ENCODE data around the gene GNAZ.
A peak's percentile ranks its signal among the peaks of the same experiment; 100 is the strongest.
"Not testable (repeated sequence)": the region's sequence is repeated elsewhere in the genome, so short reads cannot be mapped to it uniquely, and the experiment has no call there.

Gene GNAZ

GRCh38 chr22:23122992-23123803 lies 52.9 kb downstream of the GNAZ start:
- no peak for DNase-seq

DNA sequence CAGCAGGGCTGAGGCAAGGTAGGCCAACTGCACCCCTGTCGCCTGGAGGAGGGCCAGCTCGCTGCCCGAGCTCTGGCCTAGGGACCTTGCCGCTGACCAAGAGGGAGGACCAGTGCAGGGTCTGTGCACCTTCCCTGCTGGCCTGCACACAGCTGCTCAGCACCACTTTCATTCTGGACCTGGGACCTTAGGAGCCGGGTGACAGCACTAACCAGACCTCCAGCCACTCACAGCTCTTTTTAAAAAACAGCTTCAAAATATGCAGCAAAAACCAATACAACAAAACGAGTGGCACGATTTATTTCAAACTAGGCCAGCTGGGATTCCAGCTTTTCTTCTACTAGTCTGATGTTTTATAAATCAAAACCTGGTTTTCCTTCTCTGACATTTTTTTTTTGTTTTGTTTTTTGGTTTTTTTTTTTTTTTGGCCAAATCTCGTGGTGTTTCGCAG lies 53.5 kb downstream of the GNAZ start:
- no peak for DNase-seq

DNA sequence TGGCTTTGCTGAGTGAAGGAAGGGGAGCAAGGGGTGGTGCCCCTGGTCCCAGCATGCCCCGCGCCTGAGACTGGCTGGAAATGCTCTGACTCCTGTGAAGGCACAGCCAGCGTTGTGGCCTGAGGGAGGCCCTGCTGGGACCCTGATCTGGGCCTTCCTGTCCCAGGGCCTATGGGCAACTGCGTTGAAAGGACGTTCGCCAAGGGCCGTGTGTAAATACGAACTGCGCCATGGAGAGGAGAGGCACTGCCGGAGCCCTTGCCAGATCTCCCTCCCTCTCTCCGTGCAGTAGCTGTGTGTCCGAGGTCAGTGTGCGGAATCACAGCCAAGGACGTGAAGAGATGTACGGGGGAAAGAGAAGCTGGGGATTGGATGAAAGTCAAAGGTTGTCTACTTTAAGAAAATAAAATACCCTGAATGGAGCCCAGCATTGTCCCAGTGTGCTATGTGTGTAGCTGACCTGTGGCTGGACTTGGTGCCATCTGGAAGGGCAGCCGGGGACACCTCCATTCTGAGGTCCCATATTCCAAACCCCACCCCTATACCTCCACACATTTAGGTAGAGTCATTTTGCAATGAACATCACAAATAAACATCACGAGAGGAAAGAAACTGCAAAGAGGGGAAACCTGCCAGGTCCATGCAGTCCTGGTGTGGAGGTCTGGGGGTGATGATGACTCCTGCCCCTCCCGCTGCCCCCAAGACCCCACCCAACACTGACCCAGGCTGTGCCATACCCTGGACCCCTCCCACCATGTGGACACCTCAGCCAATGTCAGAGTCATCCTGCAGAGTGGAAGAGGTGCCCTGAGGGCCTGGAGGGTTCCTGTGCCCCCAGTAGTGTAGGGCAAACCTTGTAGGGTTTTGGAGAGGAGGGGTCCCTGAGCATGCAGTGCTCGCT lies 54.5 kb downstream of the GNAZ start:
- DNase-seq, result no peak

DNA sequence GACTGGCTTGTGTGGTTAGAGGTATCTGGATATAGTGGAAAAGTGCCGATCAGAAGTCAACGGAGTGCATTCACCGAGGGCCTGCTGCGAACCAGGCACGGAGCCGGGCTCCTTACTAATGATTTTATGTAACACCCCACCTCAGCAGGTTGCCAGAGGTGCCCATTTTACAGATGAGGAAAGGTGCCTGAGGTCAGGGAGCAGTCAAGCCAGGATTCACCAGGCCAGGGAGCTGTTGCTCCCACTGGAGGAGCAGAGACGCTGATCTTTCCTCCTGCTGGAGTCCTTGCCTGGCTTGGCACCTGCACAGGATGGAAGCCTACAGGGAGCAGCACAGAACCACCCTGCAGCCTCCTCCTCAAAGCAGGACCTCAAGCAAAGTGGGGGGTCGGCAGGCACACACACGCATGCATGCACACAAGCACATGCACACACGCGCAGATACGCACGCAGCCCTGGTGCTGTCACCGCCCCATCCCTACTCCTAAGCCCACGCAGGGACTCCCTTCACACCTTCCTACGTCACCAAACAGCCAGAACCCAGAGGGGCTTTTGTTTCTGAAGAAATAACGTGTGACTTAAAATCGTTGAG lies 55.3 kb downstream of the GNAZ start:
- DNase-seq, result no peak

DNA sequence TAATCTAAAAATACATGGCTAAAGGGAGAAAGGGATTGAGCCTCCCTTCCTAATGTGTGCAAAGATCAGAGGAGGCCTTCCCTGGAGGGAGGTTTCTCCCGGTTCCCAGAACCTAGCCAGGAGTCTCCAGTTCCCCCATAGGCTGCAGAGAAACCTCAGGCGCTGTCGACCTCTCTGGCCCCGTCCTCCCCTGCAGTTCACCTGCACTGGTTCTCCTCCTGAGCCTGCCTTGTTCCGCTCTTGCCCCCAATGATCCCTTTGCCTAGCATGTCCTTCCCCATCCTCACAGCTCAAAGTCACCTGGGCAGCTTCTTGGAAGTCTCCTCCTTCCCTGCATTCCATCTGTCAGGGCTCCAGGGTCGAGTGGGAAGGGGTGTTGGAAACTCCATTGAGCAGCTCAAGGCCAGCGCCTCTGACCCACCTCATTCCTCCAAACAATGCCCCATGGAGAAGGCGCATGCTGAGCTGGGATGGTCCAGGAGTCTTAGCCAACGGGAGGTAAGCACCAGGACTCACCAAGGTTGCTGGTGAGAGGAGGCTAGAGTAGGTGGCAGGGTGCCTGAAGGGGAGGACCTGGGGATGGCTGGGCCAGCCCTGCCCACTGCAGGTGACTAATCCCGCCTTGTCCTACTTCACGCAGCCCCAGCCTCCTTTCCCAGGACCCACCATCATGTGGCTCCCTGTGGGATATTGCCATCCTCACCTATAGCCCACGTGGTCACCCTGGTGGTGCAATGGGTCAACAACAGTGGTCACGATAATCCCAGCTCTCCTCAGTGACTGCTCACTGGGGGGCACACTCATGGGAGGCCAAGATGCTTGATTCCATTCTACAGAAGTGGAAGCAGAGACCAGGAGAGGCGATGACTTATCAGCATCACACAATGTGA lies 56.1 kb downstream of the GNAZ start:
- DNase-seq, result no peak

DNA sequence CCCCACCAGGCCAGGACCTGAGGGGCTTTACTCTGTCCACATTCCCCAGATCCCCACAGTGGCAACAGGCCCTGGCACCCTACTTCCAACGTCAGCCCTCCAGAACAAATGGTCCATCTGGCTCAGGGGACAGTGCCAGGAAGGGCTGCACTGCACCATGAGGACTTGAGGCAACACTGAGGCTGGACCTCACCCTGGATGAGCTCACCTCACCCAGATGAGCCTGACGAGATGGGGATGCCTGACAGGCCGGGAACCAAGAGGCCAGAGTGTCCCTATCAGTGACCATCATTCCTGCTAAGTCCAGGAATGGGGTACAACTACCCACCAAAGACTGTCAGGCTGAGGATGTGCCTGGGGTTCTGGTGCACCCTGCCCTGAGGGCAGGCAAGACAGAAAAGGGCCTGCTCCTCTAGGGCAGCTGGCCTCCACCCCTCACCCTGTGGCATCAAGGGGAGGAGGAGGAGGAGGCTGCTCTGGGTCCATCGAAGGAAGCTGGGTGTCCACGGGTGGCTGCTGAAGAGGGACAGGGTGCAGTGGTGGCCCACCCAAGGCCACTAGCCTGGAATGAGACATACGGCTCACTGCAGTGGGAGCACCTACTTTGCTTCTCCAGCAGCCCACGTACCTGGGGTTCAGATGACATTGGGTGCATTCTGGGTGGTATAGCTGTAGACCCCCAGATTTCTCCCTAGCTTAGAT lies 56.9 kb downstream of the GNAZ start:
- DNase-seq, result no peak

- DNase-seq, result no peak
These were observed 57.5 kb downstream of the GNAZ start for GRCh38 chr22:23127788-23128187.

DNA sequence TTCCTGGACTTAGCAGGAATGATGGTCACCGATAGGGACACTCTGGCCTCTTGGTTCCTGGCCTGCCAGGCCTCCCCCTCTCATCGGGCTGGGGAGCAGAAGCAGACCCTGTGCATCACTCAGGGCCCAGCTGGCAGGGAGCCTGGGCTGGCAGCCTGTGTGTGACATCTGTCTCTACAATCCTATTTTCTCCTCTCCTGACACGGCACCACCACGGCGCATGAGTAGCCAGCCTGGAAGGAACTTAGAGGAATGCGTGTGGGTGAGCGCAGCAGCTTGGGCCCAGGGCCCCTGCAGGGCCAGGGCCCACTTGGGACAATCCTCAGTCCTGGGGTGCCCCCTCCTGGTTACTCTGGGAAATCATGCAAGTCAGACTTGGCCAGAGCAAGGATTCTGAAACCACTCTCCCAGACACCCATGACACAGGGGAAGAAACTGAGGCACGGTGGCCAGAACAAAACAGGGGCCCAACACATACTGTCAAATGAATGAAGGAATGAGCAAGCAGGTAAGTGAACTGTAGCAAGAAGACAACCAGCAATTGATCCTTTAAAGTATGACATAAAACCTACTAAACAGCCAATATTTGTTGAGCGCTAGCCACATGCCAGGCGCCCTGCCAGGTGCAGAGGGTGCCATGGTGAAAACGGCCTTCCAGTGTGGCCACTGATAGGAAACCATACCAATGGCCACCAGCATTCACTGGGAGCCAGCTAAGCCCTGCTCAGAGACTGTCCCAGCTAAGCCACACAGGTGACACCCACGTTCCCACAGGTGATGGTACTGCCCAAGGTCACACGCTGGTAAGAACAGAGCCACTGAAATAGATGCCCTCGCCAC lies 58.2 kb downstream of the GNAZ start:
- peak; percentile 78 to 85 (median 78) for DNase-seq

- no peak for DNase-seq
These were observed 58.8 kb downstream of the GNAZ start for GRCh38 chr22:23129149-23129548.

GRCh38 chr22:23130697-23131096 lies 60.4 kb downstream of the GNAZ start:
- DNase-seq, result no peak

DNA sequence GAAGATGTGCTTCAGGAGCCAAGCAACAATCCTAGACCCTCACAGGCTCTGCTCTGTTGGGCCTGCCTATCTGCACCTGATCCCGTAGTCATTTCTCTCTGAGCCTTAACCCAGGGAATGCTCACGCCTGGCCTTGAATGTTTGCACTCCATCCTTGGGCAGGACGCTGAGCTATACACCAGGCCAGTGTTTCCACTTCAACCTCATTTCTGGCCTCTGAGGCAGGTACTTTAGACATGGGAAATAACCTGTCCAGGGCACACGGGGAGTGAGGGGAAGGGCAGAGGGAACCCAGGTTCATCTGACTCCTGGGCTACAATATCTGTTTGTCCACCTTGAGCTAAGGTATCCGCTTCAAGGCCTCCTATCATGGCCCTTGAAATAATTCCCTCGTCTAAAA lies 61.6 kb downstream of the GNAZ start:
- no peak for DNase-seq

GRCh38 chr22:23132376-23133091 lies 62.2 kb downstream of the GNAZ start:
- no peak for DNase-seq

DNA sequence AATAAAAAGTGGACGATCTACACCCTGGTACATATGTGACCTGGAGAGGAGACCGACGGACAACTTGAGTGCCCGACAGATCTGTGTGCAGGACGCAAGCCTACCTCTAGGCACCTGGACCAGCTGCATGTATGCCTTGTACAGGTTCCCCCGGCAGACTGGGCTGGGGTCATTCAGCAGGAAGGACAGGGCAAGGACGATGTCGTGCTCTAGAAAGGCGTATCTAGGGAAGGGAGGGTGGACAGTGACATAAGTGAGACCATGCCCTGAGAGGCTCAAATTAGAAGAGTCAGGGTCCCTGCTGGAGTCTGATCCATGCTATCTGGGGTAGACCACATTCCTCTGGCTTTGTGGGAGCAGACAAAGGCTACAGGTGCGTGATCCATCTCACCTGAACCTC lies 63.6 kb downstream of the GNAZ start:
- no peak for DNase-seq

GRCh38 chr22:23136991-23137390 lies 66.7 kb downstream of the GNAZ start:
- not testable (repeated sequence) for DNase-seq

DNA sequence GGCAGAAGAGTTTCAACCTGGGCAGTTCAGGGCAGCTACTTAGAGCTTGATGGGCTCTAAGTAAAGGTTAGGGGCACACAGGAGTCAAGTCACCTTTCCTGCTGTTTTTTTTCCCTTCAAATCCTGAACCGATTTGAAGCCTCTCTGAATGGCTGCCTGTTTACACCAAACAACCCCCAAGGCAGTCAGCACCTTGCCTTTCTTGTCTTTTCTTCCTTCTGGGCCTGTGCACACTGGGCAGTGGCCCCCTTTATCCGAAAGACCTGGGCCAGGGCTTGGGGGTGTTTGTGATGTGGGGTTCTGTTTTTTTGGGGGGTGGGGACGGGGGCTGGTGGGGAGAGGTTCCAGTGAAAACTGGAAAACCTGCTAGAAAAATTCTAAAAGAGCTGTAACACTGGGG lies 67.1 kb downstream of the GNAZ start:
- no peak for DNase-seq

- DNase-seq, result peak; percentile 26 to 32 (median 26)
These were observed 67.7 kb downstream of the GNAZ start for GRCh38 chr22:23137905-23138561.

DNA sequence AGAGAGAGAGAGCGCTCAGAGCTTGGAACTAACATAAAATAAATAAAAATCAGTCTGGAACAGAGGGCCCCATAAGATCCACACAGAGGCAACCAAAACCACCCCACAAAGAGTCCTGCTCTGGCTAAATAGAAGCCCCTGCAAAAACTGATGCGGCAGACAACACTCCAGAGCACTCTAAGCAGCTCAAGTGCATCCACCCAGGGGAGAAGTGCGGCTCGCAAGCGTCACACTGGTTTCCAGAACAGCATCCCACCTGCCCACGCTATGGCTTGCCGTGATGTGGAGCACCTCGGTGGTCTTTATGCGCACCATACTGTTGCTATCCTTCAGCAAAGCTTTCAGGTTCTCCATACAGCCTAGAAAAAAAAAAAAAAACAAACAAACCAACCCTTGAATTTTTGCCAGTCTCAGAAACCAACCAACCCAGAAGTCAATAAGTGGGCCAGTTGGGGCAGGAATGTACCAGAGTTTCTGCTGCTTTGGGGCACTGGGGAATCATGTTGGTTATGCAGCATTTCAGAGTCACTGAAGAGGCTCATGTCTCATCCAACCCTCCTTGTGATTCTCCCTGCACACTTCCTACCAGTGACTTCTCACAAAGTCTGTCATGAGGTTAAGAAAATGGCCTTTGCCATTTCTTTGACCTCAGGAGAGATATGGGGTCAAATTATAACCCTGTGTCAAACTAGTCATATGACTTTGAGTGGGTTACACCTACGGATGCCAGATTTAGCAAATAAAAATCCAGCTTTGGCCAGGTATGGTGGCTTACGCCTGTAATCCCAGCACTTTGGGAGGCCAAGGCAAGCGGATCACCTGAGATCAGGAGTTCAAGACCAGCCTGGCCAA lies 68.5 kb downstream of the GNAZ start:
- DNase-seq, result peak in 1 of 3 donors; percentile 19

- DNase-seq, result no peak
These were observed 70.1 kb downstream of the GNAZ start for GRCh38 chr22:23140385-23140784.

Measured in suppressor macrophage treated with lipopolysaccharide for 1 hour (primary cell).